DMS53 treated with DMSO at 0.1 percent for 48 hours (cell line): ENCODE data around the gene PDXK.

Experiments used
- DNase-seq: peaks from one replicate; lab custom pipeline; 2025; ENCODE audit not compliant: unreplicated experiment; lab: John Stamatoyannopoulos, UW

The PDXK gene

DNA sequence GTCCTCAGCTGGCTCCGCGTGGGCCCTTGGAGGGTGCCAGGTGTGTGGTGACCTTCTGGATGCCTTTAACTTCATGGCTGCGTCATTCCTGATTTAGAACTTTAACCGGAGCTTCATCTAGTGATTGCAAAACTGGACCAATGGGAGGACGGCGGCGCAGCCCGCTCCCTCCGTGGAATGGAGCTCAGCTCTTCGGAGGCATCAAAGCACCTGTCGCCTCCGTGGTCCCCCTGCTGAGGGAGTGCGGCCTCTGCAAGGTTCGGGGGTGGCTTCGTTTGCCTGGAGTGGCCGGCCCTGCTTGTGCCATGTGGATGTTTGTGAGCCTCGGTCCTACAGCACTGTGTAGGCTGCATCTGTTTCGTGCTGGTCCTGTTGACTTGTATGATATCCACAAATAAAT, 43.0 kb downstream of the PDXK start:
- DNase-seq = no peak

- DNase-seq = no peak
These were observed 43.6 kb downstream of the PDXK start for GRCh38 chr21:43762303-43763128.

- DNase-seq = no peak
These were observed 45.1 kb downstream of the PDXK start for GRCh38 chr21:43763901-43764523.

DNA sequence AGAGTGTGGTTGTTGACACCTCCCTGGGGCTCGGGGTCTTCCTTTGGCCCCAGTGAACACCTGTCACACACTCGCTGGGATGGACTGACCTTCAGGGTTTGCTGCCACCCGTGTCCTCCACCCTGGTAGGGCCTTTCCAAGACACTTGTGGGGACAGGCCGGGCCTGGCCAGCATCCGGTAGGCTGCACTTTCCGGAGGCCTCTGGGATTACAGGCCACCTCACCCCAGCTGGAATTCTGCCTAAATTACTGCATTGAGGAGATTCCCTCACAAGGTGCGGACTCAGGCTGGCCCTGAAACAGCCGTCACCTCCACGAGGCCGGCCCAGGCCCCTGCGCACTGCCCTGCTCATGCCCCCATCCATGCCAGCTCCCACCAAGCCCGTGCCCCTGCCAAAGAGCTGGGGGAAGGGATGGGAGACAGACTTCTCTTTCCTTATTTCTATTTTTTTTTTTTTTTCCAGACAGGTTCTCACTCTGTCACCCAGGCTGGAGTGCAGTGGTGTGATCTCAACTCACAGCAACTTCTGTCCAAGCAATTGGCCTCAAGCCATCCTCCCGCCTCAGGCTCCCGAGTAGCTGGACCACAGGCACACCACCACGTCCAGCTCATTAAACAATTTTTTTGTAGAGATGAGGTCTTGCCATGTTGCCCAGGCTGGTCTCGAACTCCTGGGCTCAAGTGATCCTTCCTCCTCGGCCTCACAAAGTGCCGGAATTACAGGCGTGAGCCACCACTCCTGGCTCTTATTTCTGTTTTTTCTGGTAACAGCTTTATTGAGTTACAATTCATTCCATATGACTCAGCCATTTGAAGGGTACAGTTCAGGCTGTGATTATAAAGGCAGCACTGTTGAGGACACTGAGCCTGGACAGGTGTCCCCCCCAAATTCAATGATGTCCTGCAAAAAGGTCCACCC, 45.9 kb downstream of the PDXK start:
- no peak for DNase-seq

DNA sequence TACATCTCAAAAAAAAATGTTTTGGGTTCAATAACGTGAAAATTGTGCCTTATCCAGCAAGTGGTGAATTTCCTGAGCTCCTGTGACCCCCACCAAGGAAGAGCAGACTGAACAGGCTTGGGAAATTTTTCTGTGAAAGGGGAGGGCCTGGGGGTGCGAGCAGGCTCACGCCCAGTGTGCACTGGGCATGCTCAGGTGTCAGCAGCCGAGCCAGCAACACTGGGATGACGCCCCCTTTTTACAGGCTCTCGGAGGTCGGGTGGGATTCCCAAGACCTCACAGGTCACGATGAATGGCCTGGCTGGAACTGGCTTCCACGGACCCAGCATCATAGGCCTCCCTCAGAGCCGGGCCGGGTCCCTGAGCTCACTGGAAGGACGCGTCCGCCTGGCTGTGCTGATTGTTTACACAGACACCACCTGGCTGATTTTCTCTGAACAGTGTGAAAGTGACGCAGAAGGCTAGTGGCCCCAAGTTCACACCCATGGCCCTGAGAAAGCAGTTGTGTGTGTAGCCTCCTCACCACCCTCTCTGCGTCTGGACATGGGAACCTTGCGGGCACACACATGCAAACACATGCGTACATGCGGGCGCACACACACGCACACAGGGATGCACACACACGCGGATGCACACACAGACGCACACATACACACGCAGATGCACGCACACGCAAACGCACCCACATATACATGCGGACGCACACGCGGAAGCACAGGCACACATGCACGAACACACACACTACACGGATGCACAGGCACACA, 48.0 kb downstream of the PDXK start:
- peak; percentile 46 for DNase-seq

DNA sequence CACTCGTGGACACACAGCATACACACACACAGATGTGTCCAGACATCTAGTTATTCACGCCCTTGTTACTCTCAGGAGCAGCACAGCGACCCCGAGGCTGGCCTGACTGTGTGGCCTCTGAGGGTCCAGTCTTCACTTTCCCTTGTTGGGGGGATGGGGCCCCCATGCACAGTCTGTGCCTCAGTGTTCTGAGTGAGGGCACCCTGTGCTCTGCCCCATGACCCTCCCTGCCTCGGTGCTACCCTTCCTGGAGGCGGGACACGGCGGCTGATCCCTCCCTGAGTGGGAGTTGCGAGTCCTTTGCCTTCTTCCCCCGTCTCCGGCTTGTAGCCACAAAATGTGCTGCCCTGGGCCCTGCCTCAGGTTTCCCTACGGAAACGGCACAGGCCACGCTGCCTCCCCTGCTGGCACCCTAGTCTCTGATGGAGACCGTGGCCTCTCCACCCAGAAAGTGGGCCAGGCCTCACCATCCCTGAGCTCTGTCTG, 48.6 kb downstream of the PDXK start:
- no peak for DNase-seq

DNA sequence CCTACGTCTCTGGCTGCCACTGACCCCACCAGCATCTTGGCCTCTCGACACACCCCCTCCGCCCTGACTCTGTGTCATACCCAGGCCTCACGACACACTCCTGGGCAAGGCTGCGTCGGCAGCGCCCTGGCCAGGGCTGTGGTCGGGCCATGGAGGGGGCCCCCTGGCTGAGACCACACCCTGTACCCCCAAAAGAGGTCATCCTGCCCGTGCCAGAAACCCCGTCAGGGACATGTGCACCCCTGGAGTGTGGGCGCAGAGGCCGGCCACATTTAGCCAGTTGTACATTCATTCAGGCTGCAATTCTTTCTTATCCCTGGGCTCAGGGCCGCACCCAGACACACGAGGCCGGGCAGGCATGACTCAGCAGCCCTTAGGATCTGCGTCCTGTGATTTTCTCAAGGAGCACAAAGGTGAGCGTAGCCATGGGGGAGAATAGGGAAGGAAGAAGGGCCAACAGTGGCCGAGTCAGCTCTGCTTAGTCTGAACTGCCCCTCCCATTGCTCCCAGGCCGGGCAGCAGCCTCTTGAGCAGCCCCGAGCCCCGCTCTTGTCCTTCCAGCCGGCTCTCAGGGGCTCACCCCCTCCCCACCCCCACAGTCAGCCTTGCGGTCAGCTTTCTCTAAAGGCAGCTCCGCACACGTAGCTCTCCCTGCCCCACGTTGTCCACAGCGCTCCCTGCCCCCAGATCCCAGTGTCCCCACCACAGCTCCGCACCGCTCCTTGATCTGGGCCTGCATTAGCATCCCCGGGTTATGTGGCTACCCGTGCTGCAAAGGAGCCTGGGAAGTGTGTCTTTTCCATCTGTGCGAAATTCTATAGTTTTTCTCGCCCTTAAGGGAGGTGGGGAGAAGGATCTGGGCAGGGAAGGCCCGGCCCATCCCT, 49.3 kb downstream of the PDXK start:
- no peak for DNase-seq

- no peak for DNase-seq
These were observed 49.9 kb downstream of the PDXK start for GRCh38 chr21:43768868-43769167.

- no peak for DNase-seq
These were observed 50.5 kb downstream of the PDXK start for GRCh38 chr21:43769325-43769958.

DNA sequence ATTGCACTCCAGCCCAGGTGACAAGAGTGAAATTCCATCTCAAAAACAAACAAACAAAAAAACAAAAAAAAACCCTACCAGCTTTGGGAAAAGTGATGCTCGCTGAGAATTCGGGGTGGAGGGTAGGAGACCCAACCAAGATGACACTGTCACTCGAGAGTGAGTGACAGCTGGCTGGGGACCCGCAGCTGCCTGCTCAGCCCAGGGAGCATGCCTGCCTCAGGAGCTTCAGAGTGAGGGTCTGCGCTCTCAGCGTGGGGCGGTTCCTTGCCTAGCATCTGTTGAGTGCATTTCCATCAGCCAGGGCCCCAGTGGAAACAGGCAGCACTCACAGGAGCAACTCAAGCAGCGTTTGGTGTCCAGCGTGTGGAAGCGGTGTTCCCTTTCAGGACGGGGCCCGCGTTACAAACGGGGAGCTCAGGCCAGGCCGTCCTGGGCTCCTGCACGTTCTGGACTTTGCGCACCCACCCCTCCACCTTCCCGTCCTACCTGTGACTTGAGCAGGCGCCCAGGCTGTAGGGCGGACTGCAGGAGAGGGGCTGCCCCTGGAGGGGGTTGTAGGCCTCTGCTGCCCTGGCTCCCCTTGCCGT, 51.2 kb downstream of the PDXK start:
- DNase-seq = no peak

- no peak for DNase-seq
These were observed 52.3 kb downstream of the PDXK start for GRCh38 chr21:43771199-43771675.

DNA sequence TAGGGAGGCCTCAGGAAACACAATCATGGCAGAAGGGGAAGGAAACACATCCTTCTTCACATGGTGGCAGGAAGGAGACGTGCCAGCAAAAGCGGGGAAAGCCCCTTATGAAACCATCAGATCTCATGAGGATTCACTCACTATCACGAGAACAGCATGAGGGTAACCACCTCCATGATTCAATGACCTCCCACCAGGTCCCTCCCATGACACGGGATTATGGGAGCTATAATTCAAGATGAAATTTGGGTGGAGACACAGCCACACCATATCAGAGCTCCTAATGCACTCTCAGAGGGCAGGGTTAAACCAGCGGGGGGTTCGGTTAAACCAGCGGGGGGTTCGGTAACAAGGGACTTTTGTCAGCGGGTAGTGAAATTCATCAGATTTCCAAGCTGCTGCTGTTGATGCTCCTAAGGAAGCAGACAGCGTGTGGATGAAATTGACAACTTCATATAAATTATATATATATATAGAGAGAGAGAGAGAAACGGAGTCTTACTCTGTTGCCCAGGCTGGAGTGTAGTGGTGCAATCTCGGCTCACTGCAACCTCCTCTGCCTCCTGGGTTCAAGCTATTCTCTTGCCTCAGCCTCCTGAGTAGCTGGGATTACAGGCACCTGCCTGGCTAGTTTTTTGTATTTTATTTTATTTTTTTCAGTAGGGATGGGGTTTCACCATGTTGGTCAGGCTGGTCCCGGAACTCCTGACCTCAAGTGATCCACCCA, 52.9 kb downstream of the PDXK start:
- DNase-seq = no peak

DNA sequence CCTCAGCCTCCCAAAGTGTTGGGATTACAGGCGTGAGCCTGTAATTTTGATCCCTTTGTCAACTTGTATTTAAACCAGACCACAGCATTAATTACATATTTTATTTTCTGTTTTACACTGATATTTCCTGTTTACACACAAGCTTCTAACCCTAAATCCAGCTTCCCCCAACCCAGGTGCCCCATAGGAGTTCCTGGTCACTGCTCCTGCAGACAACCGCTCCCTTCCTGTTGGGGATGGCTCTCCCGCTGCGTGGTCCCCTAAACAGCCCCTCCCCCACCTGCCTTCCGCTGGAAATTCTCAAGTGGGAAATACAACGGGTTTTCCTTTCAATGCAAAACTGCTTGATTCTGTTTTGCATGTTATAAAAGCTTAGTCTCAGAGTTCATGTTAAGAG, 53.5 kb downstream of the PDXK start:
- no peak for DNase-seq

- no peak for DNase-seq
These were observed 55.2 kb downstream of the PDXK start for GRCh38 chr21:43774163-43774562.

GRCh38 chr21:43775190-43775589, 56.3 kb downstream of the PDXK start:
- no peak for DNase-seq

DNA sequence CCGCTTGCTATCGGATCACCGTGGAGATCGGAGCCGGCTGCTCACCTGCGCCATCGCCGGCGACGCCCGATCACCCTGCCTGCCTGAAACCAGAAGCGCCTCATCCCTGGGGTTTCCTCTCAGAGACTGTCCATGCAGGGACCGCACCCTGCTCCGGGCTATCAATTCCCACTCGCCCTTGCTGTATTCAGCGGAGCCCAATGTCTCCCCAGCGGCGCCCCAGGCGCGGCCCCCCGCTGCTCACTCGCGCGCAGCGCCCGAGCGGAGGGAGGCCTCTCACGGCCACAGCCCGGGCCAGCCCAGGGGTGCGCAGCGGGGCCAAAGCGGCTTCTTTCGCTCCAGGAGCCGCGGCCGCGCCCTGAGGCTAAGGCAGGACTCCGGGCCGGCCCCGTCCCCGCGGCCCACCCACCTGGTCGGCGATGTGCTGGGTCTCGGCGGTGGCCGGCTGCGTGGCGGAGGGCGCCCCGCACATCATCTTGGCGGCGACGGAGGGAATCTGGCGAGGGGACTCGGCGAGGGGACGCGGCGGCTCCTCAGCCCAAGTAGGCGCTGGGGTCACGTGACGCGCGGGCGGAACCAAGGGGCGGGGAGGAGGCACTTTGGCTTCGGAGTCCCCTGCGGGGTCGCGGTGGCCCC, 57.0 kb downstream of the PDXK start, which contains the start of gene CSTB:
Gene CSTB (minus strand): TSS at position 514 of the 636 bp plus-strand sequence. CDS start 39 bp downstream, at position 475.
- peak; percentile 25 for DNase-seq

- DNase-seq = no peak
These were observed 59.0 kb downstream of the PDXK start for GRCh38 chr21:43777953-43778352.
